HG03342 (cell line): ENCODE measurements around the gene C22orf15.

Experiments used
- ATAC-seq: cut with Tn5 transposase; IDR thresholded peaks from one replicate; pipeline ENCODE4 v1.9.1; 2021; ENCODE audit warnings: mild to moderate bottlenecking, moderate library complexity; ENCODE audit not compliant: unreplicated experiment

Gene C22orf15

GRCh38 chr22:23772649-23773473 is 10.1 kb downstream of the C22orf15 start, which contains the start of gene MMP11:
MMP11 (plus strand) TSS chr22:23772849; CDS start chr22:23772871, 22 bp downstream.
- ATAC-seq, result no peak

- no peak for ATAC-seq
Observed at GRCh38 chr22:23773483-23774113, 10.8 kb downstream of the C22orf15 start.

DNA sequence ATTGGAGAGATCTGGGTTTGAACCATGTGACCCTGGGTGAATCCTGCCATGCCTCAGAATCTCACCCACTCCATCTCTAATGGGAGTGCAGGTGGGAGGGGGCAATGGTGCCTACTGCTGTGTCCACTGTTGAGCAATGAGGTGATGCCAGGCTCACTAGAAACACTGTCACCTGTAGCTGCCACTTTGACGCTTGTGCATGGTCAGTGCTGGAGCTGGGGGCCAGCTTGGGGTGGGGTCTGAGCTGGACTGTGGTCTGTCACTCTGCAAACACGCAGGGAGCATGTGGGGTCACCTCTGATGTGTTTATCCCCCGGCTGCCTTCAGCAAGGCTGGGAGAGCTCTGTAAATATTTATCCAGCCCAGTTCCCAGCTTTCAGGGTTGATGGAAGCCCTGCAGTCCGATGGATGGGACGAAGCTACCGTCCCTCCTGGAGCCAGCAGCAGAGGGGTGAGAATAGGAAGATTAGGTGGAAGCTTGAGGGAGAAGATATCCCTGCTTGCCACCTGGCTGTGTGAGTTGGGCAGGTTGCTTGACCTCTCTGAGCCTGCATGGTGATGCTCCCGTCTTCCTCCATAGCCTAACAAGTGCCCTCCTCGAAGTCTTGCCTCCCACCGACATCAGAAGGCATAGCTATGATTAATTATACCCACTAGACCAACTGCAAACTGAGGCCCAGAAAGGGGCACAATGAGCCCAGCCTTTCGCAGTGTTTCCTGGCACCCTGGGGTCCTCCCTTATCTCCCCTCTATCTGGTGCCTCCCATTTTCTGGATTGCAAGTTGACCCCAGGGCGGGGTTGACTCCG is 11.5 kb downstream of the C22orf15 start:
- ATAC-seq, result no peak

DNA sequence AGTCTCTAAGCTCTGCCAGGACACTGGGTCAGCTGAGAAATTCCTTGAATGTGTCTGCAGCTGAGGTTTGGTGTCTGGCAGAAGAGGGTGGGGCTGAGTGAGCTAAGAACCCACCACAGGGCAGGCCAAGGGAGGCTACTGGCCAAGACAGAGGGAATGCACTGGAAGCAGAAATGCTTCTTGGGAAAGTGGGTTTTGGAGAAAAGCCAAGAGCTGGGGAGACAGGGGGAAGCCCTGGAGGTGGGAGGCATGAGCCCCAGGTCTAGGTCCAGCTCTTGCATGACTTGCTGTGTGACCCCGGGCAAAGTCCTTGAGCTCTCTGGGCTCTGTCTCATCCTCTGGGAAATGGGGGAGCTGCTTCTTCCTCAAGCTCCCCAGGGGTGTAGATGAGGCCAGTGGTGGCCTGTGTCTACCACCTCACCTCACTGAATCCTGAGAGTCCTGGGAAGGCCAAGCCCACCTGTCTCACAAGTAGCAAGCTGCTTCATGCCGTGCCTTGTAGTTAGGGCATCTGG is 12.2 kb downstream of the C22orf15 start:
- ATAC-seq, result no peak

DNA sequence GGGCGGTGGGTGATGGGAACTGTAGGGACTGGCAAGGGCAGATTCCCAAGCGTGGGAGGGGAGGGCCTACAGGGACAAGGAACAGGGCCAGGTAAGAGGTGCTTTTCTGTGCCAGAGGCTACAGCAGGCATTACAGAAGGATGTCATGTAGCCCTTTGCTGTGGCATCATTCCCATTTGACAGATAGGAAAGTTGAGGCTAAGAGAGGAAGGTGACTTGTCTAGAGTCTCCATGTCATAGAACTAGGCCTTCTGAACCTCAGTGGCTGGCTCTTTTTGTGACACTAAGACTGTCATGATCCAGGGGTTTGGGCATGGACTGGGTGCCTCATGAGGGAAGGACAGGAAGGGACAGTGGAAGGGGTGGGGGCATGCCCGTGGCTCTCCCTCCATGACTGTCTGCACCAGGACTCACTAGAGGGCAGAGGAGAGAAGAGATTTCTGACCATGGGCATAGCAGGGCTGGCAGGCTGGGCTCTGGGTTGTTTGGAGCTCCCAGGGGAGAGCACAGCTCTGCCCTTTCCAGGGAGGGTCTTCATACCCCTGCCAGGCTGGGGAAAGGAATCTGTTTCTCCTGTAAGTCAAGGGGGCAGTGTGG is 13.1 kb downstream of the C22orf15 start:
- ATAC-seq, result no peak

DNA sequence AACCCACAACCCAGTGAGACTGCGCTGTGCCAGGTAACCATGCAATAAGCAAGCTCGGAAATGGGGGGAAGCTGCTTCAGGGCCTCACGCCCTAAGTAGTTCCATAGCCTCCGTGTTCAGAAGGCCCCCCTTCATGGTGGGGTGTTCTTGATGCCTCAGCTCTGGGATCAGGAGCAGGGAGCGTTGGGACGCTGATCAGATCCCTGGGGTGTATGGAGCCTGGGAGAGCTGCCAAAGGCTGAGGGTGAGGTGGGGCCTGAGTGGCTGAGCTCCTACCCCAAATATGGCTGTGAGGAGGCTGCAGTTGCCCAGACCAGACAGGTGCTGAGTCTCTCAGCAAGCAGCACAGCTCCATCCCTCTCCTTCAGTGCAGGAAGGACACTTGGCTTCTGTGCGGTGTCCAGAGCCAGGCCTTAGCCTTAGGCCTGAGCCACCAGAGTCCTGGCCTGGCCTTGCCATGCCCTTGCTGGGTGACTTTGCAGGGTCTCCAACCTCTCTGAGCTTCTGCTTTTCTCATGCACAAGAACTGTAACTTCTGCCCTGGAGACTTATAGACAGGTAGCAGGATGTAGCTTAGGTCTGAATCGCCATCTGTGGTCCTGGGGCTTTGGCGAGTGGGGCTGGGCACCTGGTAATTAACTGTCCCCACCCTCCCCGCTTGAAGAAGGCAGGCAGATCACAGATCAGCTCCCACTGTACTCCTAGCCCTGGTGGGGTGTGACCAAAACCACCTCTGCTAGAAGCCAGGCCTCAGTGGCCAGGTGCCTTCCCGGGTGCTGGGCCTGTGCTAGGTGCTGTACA is 15.2 kb downstream of the C22orf15 start:
- ATAC-seq, result no peak

DNA sequence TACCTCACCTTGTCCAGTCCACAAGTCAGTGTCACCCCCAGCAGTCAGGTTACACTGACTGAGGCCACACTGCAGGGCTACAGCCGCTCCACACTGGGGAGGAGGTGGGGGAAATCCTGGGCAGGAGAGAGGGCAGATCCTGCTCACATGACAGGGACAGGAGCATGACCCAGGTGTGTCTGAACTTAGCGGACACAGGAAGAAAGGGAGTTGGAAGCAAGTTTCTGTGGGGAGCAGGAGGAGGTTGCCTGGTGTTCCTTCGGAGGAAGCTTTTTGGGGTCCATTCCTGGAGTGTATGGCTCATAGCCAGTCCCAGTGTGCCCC is 15.7 kb downstream of the C22orf15 start:
- no peak for ATAC-seq

GRCh38 chr22:23779083-23779482 is 16.3 kb downstream of the C22orf15 start:
- ATAC-seq, result no peak

DNA sequence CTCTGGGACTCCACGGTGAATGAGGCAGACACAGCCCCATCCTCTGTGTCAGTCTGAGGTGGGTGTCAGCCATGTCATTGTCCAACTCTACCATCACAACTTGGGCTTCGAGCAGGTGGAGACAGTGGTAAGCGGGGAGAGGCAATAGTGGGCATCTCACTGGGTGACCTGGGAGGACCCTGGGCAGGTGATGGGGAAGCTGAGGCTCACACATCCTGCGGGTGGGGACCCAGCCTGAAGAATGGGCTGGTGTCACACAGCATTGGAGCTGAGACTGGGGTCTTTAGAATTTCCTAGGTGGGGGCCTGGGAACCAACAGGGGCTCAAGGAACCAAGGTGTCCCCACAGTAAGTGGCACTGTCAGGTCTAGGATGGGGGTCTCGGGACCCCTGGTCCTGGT is 16.9 kb downstream of the C22orf15 start:
- ATAC-seq, result no peak

DNA sequence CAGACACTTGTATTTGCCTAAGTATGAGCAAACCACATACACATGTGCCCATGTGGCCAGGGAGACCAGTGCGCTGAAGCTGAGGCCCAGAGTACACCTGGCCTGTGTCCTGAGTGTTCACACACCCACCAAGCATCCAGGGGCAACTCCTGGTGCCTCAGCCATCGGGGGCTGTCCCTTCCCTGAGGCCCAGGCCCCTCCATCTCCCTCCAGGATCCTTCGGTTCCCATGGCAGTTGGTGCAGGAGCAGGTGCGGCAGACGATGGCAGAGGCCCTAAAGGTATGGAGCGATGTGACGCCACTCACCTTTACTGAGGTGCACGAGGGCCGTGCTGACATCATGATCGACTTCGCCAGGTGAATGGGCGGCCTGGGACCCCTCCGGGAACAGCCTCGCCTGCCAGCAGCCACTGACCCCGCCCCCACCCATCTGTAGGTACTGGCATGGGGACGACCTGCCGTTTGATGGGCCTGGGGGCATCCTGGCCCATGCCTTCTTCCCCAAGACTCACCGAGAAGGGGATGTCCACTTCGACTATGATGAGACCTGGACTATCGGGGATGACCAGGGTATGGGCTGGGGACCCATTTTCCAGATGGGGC is 17.5 kb downstream of the C22orf15 start:
- no peak for ATAC-seq

DNA sequence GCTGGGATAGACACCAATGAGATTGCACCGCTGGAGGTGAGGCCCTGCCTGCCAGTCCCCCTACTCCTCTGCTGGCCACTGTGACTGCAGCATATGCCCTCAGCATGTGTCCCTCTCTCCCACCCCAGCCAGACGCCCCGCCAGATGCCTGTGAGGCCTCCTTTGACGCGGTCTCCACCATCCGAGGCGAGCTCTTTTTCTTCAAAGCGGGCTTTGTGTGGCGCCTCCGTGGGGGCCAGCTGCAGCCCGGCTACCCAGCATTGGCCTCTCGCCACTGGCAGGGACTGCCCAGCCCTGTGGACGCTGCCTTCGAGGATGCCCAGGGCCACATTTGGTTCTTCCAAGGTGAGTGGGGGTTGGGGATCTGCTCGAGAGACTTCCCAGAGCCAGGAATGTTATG is 18.3 kb downstream of the C22orf15 start:
- ATAC-seq, result no peak

DNA sequence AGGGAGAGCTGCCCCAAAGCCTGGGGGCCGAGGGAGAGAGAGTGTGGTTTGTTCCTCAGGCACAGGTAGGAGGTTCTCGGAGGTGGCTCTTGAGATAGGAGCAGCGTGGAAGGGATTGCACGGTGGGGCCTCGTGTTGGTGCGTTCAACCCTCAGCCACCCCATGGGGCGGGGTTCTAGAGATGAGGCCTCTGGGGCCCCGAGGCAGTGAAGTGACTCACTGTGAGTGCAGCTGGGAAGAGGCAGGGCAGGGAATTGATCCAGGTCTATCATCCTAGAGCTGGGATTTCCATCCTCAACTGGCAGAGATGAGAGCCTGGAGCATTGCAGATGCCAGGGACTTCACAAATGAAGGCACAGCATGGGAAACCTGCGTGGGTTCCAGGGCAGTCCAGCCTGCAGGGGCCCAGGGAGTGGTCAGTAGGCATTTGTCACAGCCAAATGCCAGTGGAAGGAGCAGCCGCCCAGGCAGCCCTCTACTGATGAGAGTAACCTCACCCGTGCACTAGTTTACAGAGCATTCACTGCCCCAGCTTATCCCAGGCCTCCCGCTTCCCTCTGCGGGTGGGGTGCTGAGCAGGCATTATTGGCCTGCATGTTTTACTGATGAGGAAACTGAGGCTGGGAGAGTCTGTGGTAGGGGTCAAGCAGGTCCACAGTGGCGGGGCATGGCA is 18.9 kb downstream of the C22orf15 start:
- no peak for ATAC-seq

- no peak for ATAC-seq
Observed at GRCh38 chr22:23782252-23782651, 19.5 kb downstream of the C22orf15 start.

DNA sequence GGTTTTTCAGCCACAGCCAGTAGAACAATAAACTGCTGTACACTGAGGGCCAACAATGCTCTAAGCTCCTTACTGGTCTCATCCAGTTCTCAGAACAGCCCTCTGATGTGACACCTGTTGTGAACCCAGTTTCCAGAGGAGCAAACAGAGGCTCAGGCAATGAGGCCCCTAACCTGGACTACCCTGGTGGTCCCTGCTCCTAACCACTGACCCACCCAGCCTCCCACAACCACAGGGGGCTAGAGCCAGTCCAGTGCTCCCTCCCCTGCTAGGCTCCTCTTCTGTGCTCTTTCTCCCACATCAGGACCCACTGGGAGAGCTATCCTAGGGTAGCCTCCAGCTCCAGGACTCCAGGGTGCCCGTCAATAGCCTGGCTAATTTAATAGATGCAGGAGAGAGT is 19.9 kb downstream of the C22orf15 start:
- ATAC-seq, result no peak

DNA sequence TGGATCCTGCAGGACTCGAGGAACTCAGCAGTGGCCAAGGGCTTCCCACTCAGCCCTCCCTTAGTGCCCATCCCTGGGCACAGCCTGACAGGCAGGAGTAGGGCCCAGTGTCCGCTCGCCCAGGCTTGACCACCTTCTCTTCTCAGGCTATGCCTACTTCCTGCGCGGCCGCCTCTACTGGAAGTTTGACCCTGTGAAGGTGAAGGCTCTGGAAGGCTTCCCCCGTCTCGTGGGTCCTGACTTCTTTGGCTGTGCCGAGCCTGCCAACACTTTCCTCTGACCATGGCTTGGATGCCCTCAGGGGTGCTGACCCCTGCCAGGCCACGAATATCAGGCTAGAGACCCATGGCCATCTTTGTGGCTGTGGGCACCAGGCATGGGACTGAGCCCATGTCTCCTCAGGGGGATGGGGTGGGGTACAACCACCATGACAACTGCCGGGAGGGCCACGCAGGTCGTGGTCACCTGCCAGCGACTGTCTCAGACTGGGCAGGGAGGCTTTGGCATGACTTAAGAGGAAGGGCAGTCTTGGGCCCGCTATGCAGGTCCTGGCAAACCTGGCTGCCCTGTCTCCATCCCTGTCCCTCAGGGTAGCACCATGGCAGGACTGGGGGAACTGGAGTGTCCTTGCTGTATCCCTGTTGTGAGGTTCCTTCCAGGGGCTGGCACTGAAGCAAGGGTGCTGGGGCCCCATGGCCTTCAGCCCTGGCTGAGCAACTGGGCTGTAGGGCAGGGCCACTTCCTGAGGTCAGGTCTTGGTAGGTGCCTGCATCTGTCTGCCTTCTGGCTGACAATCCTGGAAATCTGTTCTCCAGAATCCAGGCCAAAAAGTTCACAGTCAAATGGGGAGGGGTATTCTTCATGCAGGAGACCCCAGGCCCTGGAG is 20.7 kb downstream of the C22orf15 start:
- ATAC-seq, result no peak

GRCh38 chr22:23784215-23784732 is 21.5 kb downstream of the C22orf15 start:
- ATAC-seq, result no peak

DNA sequence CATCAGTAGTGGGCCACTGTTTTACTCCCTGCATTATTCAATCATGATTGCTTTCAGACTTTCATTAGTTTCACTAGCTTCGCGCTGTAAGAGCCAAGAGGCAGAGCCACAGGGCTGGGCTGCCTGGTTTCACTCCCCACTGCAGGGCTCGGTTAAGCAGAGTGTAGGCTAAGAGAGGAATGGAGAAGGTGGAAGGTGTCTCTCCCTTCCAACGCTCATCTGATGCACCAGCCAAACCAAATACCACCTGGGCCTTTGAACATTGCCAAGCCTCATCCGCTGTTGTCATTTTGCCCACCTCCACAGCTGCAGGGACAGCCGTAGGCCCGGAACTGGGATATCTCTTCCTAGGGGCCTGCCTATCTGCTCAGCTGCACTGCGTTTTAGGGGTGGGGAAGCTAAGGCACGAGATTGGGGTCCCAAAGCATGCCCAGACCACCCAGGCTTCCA is 23.5 kb downstream of the C22orf15 start:
- ATAC-seq, result no peak
